ENCODE data around the gene TFEC.

TFEC gene

DNA sequence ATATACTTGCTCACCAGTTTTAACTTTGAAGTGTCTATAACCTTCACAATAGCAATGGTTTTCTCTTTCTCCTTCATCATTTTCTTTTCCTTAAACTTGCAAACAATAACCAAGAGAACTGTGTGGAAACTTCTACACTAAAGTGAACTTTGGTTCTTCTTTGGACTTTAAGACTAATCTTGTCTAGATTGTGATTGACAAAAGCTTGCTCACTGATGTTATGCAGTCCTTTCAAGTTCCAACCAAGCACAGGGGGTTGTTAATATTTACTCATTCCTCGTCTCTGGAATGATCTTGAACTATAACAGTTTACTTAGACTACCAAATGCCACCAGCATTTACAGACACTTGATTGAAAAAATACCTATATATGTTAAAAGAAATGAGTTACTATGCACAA lies 62.4 kb downstream of the TFEC start:
- H3K4me1 ChIP-seq (ENCODE audit: control insufficient read depth in 1 of 2, insufficient read depth in 2 of 2, low read length in 2 of 2) = no peaks in the 10 kb centered on the region
- H3K27ac ChIP-seq (ENCODE audit: low read depth, low read length) = no peak overlapping the region
- no peak overlapping the region for H3K4me3 ChIP-seq (ENCODE audit: low read depth in 1 of 2, low read length in 2 of 2)
- H3K9ac ChIP-seq (ENCODE audit: low read depth in 1 of 2, low read length in 2 of 2) = no peak overlapping the region
- no peaks in the 10 kb centered on the region for H3K27me3 ChIP-seq (ENCODE audit: control insufficient read depth in 1 of 2, insufficient read depth in 2 of 2, low read length in 2 of 2)
- no peaks in the 10 kb centered on the region for H3K36me3 ChIP-seq (ENCODE audit: control insufficient read depth in 1 of 2, insufficient read depth in 2 of 2, low read length in 2 of 2)
- H3K9me3 ChIP-seq (ENCODE audit: control insufficient read depth in 1 of 2, low read length in 2 of 2) = no peaks in the 10 kb centered on the region

GRCh38 chr7:115965796-115966475 lies 64.6 kb downstream of the TFEC start:
- H3K9me3 ChIP-seq (ENCODE audit: control insufficient read depth in 1 of 2, low read length in 2 of 2) = no peaks in the 10 kb centered on the region
- no peak overlapping the region for H3K4me3 ChIP-seq (ENCODE audit: low read depth in 1 of 2, low read length in 2 of 2)
- H3K27me3 ChIP-seq (ENCODE audit: control insufficient read depth in 1 of 2, insufficient read depth in 2 of 2, low read length in 2 of 2) = no peaks in the 10 kb centered on the region
- no peak overlapping the region for H3K9ac ChIP-seq (ENCODE audit: low read depth in 1 of 2, low read length in 2 of 2)
- no peak overlapping the region for H3K27ac ChIP-seq (ENCODE audit: low read depth, low read length)
- no peaks in the 10 kb centered on the region for H3K4me1 ChIP-seq (ENCODE audit: control insufficient read depth in 1 of 2, insufficient read depth in 2 of 2, low read length in 2 of 2)
- no peaks in the 10 kb centered on the region for H3K36me3 ChIP-seq (ENCODE audit: control insufficient read depth in 1 of 2, insufficient read depth in 2 of 2, low read length in 2 of 2)

GRCh38 chr7:115965236-115965635 lies 65.3 kb downstream of the TFEC start:
- H3K36me3 ChIP-seq (ENCODE audit: control insufficient read depth in 1 of 2, insufficient read depth in 2 of 2, low read length in 2 of 2) = no peaks in the 10 kb centered on the region
- no peaks in the 10 kb centered on the region for H3K27me3 ChIP-seq (ENCODE audit: control insufficient read depth in 1 of 2, insufficient read depth in 2 of 2, low read length in 2 of 2)
- H3K4me3 ChIP-seq (ENCODE audit: low read depth in 1 of 2, low read length in 2 of 2) = no peak overlapping the region
- no peaks in the 10 kb centered on the region for H3K9me3 ChIP-seq (ENCODE audit: control insufficient read depth in 1 of 2, low read length in 2 of 2)
- H3K9ac ChIP-seq (ENCODE audit: low read depth in 1 of 2, low read length in 2 of 2) = no peak overlapping the region
- H3K4me1 ChIP-seq (ENCODE audit: control insufficient read depth in 1 of 2, insufficient read depth in 2 of 2, low read length in 2 of 2) = no peaks in the 10 kb centered on the region
- no peak overlapping the region for H3K27ac ChIP-seq (ENCODE audit: low read depth, low read length)

DNA sequence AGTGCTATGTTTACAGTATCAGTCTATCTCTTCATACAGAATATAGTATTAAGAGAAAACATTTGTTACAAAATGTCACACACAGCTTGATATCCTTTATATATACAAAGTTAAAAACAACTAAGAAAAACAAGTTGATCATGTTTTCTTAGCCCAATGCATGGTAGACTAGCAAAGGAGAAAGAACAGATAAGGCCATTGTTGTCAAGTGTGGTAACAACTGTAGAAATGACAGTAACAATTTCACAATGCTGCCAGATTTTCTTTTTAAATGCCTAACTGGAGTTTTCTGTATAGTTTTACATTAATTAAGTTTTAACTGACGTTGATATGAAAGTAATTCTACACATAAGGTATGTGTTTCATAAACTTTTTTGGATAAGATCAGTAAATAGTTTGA lies 65.8 kb downstream of the TFEC start:
- H3K27ac ChIP-seq (ENCODE audit: low read depth, low read length) = no peak overlapping the region
- no peaks in the 10 kb centered on the region for H3K4me1 ChIP-seq (ENCODE audit: control insufficient read depth in 1 of 2, insufficient read depth in 2 of 2, low read length in 2 of 2)
- no peaks in the 10 kb centered on the region for H3K9me3 ChIP-seq (ENCODE audit: control insufficient read depth in 1 of 2, low read length in 2 of 2)
- no peak overlapping the region for H3K9ac ChIP-seq (ENCODE audit: low read depth in 1 of 2, low read length in 2 of 2)
- no peaks in the 10 kb centered on the region for H3K27me3 ChIP-seq (ENCODE audit: control insufficient read depth in 1 of 2, insufficient read depth in 2 of 2, low read length in 2 of 2)
- H3K4me3 ChIP-seq (ENCODE audit: low read depth in 1 of 2, low read length in 2 of 2) = no peak overlapping the region
- H3K36me3 ChIP-seq (ENCODE audit: control insufficient read depth in 1 of 2, insufficient read depth in 2 of 2, low read length in 2 of 2) = no peaks in the 10 kb centered on the region

DNA sequence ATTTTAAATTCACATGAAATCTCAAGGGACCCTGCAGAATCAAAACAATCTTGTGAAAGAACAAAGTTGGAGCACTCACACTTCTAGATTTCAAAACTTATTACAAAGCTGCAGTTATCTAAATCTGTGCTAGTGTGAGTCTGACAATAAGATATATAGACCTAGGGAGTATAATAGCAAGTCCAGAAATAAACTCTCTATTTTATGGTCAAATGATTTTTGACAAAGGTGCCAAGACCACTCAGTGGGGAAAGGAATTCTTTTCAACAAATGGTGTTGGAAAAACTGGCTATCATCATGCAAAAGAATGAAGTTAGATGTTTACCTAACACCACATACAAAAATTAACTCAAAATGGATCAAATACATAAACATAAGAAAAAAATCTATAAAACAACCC lies 68.2 kb downstream of the TFEC start:
- Histone ChIP-seq H3K27me3 (ENCODE audit: control insufficient read depth in 1 of 2, insufficient read depth in 2 of 2, low read length in 2 of 2) (no peaks in the 10 kb centered on the region), H3K36me3 (ENCODE audit: control insufficient read depth in 1 of 2, insufficient read depth in 2 of 2, low read length in 2 of 2) (no peaks in the 10 kb centered on the region), H3K4me1 (ENCODE audit: control insufficient read depth in 1 of 2, insufficient read depth in 2 of 2, low read length in 2 of 2) (no peaks in the 10 kb centered on the region), H3K4me3 (ENCODE audit: low read depth in 1 of 2, low read length in 2 of 2) (no peak overlapping the region), H3K9me3 (ENCODE audit: control insufficient read depth in 1 of 2, low read length in 2 of 2) (no peaks in the 10 kb centered on the region), H3K9ac (ENCODE audit: low read depth in 1 of 2, low read length in 2 of 2) (no peak overlapping the region), H3K27ac (ENCODE audit: low read depth, low read length) (no peak overlapping the region)

DNA sequence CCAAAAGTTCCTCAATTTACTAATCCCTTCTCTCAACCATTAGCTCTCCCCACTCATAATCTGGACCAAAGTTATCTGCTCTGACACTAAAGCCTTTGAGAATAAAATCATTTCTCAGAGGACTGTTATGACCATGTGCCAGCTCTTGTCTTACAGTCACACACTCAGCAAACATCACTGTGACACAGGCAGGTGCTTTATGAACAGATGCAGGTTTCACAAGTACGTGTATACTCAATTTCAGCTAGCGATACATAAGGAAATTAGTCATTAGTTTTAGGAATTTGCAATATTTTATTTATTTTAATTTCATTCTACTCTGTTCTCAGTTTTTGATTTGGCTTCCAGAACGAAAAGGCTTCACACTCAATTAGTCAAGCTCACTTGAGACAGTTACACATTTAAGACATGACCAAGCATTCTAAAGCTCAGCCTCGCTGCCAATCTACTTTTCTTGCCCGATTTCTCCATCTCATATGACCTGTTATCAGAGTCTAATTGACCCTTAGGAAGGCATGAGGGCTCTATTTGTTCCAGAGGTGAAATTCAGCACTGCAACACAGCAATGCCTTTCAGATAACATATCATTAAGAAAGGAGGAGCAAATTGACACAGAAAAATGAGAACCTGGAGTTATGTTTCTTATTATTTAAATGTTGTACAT lies 76.8 kb downstream of the TFEC start:
- Histone ChIP-seq H3K36me3 (ENCODE audit: control insufficient read depth in 1 of 2, insufficient read depth in 2 of 2, low read length in 2 of 2) (no peaks in the 10 kb centered on the region), H3K4me1 (ENCODE audit: control insufficient read depth in 1 of 2, insufficient read depth in 2 of 2, low read length in 2 of 2) (no peaks in the 10 kb centered on the region), H3K27ac (ENCODE audit: low read depth, low read length) (no peak overlapping the region), H3K9me3 (ENCODE audit: control insufficient read depth in 1 of 2, low read length in 2 of 2) (no peaks in the 10 kb centered on the region), H3K4me3 (ENCODE audit: low read depth in 1 of 2, low read length in 2 of 2) (no peak overlapping the region), H3K27me3 (ENCODE audit: control insufficient read depth in 1 of 2, insufficient read depth in 2 of 2, low read length in 2 of 2) (no peaks in the 10 kb centered on the region), H3K9ac (ENCODE audit: low read depth in 1 of 2, low read length in 2 of 2) (no peak overlapping the region)

- Histone ChIP-seq H3K4me1 (ENCODE audit: control insufficient read depth in 1 of 2, insufficient read depth in 2 of 2, low read length in 2 of 2) (no peaks in the 10 kb centered on the region), H3K27me3 (ENCODE audit: control insufficient read depth in 1 of 2, insufficient read depth in 2 of 2, low read length in 2 of 2) (no peaks in the 10 kb centered on the region), H3K27ac (ENCODE audit: low read depth, low read length) (no peak overlapping the region), H3K9ac (ENCODE audit: low read depth in 1 of 2, low read length in 2 of 2) (no peak overlapping the region), H3K36me3 (ENCODE audit: control insufficient read depth in 1 of 2, insufficient read depth in 2 of 2, low read length in 2 of 2) (no peaks in the 10 kb centered on the region), H3K4me3 (ENCODE audit: low read depth in 1 of 2, low read length in 2 of 2) (no peak overlapping the region), H3K9me3 (ENCODE audit: control insufficient read depth in 1 of 2, low read length in 2 of 2) (no peaks in the 10 kb centered on the region)
These were observed 77.7 kb downstream of the TFEC start for GRCh38 chr7:115952832-115953231.

GRCh38 chr7:115951547-115951946 lies 79.0 kb downstream of the TFEC start:
- no peaks in the 10 kb centered on the region for H3K9me3 ChIP-seq (ENCODE audit: control insufficient read depth in 1 of 2, low read length in 2 of 2)
- H3K4me3 ChIP-seq (ENCODE audit: low read depth in 1 of 2, low read length in 2 of 2) = no peak overlapping the region
- H3K27ac ChIP-seq (ENCODE audit: low read depth, low read length) = no peak overlapping the region
- H3K4me1 ChIP-seq (ENCODE audit: control insufficient read depth in 1 of 2, insufficient read depth in 2 of 2, low read length in 2 of 2) = no peaks in the 10 kb centered on the region
- H3K27me3 ChIP-seq (ENCODE audit: control insufficient read depth in 1 of 2, insufficient read depth in 2 of 2, low read length in 2 of 2) = no peaks in the 10 kb centered on the region
- H3K36me3 ChIP-seq (ENCODE audit: control insufficient read depth in 1 of 2, insufficient read depth in 2 of 2, low read length in 2 of 2) = no peaks in the 10 kb centered on the region
- H3K9ac ChIP-seq (ENCODE audit: low read depth in 1 of 2, low read length in 2 of 2) = no peak overlapping the region

GRCh38 chr7:115941703-115942268 lies 88.8 kb downstream of the TFEC start:
- Histone ChIP-seq H3K4me3 (ENCODE audit: low read depth in 1 of 2, low read length in 2 of 2) (no peak overlapping the region), H3K27ac (ENCODE audit: low read depth, low read length) (no peak overlapping the region), H3K4me1 (ENCODE audit: control insufficient read depth in 1 of 2, insufficient read depth in 2 of 2, low read length in 2 of 2) (no peaks in the 10 kb centered on the region), H3K9ac (ENCODE audit: low read depth in 1 of 2, low read length in 2 of 2) (no peak overlapping the region), H3K36me3 (ENCODE audit: control insufficient read depth in 1 of 2, insufficient read depth in 2 of 2, low read length in 2 of 2) (no peaks in the 10 kb centered on the region), H3K27me3 (ENCODE audit: control insufficient read depth in 1 of 2, insufficient read depth in 2 of 2, low read length in 2 of 2) (no peaks in the 10 kb centered on the region), H3K9me3 (ENCODE audit: control insufficient read depth in 1 of 2, low read length in 2 of 2) (no peaks in the 10 kb centered on the region)

DNA sequence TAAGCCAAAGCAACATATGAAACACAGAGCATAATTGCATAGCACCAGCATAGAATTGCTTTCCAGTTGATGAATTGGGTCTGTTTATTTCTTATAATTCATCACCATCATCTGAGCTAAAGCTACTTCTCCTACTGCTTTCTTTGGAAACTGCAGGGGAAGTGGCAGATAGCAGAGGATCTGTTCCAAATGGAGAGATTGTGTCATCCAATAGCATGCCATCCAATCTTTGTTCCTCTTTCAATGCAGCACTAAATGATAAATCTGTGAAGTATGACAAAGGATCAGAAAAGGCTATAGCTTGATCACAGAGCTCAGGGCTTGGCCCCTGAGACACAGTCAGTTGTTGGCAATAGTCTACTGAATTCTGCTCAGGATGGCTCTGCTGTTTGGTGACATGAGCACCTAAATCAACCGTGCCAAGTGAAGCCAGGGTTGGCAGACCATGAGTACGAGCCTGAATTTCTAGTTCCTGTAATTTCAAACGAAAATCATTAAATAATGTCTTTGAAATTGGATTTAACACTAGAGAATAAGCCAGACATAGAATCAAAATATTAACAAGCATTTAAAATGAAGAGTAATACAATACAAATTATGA lies 90.0 kb downstream of the TFEC start:
- Histone ChIP-seq H3K9me3 (ENCODE audit: control insufficient read depth in 1 of 2, low read length in 2 of 2) (no peaks in the 10 kb centered on the region), H3K27ac (ENCODE audit: low read depth, low read length) (no peak overlapping the region), H3K36me3 (ENCODE audit: control insufficient read depth in 1 of 2, insufficient read depth in 2 of 2, low read length in 2 of 2) (no peaks in the 10 kb centered on the region), H3K9ac (ENCODE audit: low read depth in 1 of 2, low read length in 2 of 2) (no peak overlapping the region), H3K27me3 (ENCODE audit: control insufficient read depth in 1 of 2, insufficient read depth in 2 of 2, low read length in 2 of 2) (no peaks in the 10 kb centered on the region), H3K4me3 (ENCODE audit: low read depth in 1 of 2, low read length in 2 of 2) (no peak overlapping the region), H3K4me1 (ENCODE audit: control insufficient read depth in 1 of 2, insufficient read depth in 2 of 2, low read length in 2 of 2) (no peaks in the 10 kb centered on the region)

Measured in duodenal mucosa (tissue), 2 donors.